22Rv1 (cell line): ENCODE data around the gene PSMC6.
"Not testable (repeated sequence)": the region's sequence is repeated elsewhere in the genome, so short reads cannot be mapped to it uniquely, and the experiment has no call there.

ENCODE experiments used
- H3K27ac ChIP-seq: fragments of 450-650 bp; 2 replicates; pipeline ENCODE4 v1.5.1; 2017
- ZFX ChIP-seq: fragments of 450-650 bp; IDR thresholded peaks from 2 replicates; pipeline ENCODE4 v1.6.1; 2017; ENCODE audit warnings: antibody characterized with exemption, borderline replicate concordance
- TF ChIP-seq, protein P1 (sequence below): fragments of 450-650 bp; IDR thresholded peaks from 2 replicates; pipeline ENCODE4 v1.5.1; 2017; ENCODE audit warnings: mild to moderate bottlenecking

The PSMC6 gene

DNA sequence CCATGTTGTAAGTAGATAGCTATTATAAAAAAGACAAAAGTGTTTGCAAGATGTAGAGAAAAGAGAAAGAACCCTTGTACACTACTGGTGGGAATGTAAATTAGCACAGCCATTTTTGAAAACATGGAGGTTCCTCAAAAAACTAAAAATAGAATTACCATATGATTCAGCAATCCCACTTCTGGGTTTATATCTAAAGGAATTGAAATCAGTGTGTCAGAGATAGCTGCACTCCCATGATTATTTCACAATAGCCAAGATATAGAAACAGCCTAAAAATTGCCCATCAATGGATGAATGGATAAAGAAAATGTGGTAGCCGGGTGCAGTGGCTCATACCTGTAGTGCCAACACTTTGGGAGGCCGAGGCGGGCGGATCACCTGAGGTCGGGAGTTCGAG, 9.2 kb downstream of the PSMC6 start:
- H3K27ac ChIP-seq: no peak overlapping the region
- no peak for TF ChIP-seq ZFX
- TF ChIP-seq, protein P1, sequence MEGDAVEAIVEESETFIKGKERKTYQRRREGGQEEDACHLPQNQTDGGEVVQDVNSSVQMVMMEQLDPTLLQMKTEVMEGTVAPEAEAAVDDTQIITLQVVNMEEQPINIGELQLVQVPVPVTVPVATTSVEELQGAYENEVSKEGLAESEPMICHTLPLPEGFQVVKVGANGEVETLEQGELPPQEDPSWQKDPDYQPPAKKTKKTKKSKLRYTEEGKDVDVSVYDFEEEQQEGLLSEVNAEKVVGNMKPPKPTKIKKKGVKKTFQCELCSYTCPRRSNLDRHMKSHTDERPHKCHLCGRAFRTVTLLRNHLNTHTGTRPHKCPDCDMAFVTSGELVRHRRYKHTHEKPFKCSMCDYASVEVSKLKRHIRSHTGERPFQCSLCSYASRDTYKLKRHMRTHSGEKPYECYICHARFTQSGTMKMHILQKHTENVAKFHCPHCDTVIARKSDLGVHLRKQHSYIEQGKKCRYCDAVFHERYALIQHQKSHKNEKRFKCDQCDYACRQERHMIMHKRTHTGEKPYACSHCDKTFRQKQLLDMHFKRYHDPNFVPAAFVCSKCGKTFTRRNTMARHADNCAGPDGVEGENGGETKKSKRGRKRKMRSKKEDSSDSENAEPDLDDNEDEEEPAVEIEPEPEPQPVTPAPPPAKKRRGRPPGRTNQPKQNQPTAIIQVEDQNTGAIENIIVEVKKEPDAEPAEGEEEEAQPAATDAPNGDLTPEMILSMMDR: no peak

DNA sequence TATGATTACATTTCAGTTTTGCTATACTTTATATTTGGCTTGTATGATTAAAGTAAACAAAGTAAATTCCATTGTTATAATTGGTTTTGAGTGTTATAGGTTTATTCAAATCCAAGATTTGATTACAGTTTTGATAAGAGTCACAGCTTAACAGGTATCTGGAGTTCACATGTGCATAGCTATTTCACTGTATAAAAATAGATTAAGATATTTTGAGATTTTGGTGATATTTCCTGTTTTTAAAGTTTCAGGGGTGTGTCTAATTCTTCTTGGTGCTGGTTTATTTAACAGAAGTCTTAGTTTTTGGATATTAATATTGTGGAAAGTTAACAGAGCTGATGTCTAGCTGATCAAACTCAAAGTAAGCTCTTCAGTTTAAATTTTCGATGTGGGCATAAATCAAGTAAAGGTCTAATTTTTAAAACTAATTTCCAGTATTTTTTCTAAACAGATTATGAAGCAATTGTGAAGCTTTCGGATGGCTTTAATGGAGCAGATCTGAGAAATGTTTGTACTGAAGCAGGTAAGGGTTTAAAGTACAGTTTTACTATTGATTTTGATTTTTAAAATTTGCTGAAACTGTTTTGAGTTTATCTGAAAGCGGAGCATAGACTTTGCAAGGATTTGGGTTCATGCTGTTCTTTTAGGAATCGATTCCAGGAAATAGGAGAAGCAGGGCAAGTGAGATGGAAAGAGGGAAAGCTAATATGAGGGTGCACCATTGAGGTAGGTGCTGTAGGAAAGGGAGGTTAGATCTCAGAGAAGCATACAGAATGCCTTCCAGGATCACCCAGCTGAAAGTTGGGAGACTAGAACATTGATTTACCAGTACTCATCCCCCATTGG, 16.7 kb downstream of the PSMC6 start:
- TF ChIP-seq, protein P1: no peak
- no peak for TF ChIP-seq ZFX
- H3K27ac ChIP-seq: no peak overlapping the region

DNA sequence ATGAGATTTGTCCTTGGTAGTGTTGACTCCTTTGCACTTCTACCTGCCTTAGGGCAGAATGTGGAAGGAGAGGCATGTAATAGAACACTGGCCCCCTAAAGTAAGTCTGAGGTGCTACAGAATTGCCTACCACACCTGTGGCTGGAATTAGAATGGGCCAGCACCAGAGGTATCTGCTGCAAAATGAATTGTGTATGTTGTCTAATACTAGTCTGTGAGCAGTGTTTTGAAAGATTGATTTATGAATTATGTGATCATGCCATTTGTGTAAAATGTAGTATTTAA, 17.3 kb downstream of the PSMC6 start:
- H3K27ac ChIP-seq: no peak overlapping the region
- TF ChIP-seq, protein P1: no peak
- TF ChIP-seq ZFX: no peak

DNA sequence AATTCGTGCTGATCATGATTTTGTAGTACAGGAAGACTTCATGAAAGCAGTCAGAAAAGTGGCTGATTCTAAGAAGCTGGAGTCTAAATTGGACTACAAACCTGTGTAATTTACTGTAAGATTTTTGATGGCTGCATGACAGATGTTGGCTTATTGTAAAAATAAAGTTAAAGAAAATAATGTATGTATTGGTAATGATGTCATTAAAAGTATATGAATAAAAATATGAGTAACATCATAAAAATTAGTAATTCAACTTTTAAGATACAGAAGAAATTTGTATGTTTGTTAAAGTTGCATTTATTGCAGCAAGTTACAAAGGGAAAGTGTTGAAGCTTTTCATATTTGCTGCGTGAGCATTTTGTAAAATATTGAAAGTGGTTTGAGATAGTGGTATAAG, 20.5 kb downstream of the PSMC6 start:
- H3K27ac ChIP-seq: not testable (repeated sequence)

DNA sequence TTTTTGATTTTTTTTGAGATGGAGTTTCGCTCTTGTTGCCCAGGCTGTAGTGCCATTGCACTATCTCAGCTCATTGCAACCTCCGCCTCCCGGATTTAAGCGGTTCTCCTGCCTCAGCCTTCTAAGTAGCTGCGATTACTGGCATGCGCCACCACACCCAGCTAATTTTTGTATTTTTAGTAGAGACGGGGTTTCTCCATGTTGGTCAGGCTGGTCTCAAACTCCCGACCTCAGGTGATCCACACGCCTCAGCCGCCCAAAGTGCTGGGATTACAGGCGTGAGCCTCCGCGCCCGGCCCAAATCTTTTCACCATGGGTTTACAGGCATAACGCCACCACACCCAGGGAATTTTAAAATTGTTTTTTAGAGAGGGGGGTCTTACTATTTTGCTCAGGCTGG, 22.0 kb downstream of the PSMC6 start:
- H3K27ac ChIP-seq: peak overlapping the region; percentile 67

DNA sequence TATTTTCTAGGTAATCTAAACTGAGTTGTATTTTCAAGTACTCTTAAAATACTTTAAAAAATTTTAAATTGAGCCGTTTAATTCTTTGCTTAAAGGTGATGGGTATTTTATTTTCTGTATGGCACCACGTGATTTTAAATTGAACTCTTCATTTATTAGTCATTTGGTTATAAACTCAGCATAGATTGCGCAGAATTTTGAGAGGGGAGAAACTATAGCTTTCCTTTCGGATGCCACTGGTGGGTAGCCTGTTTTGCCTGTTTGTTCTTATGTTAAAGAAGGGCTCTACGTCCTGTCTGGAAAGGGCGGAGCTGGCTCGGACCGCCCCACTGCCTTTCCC, 22.6 kb downstream of the PSMC6 start:
- peak overlapping the region; percentile 67 for H3K27ac ChIP-seq
- TF ChIP-seq ZFX: no peak
- TF ChIP-seq, protein P1: no peak

DNA sequence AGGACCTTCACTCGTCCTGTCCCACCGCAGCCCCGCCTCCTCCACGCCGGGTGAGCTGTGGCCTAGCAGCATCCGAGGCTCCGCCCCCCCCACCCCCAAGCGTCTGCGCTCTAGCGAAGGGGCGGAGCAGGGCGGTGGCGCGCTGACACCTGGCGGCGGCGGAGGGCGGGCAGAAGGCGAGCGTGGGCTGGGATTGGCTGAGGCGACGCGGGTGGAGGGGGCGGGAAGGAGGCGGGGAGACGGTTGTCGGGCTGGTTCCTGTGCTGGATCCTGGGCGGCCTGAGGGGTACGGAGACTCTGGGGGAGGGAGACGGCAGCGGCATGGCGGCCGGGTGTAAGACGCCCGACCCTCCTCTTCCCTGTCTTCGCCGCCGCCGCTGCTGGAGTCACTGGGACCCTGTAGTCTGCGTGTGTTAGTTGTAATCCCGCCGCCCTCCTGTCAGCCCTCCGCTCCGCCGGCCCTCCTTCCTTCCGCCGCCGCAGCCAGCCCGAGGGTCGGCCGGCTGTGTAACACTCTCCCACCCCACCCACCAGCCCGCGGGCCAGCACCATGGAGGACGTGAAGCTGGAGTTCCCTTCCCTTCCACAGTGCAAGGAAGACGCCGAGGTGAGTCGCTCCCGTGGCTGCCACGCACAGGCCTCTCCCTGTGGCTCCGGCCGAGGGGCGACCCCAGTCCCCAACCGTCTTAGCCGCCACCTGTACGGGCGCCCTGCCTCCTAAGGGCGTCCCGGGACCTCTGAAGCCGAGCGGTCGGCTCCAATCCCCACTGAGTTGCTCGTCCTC, 23.1 kb downstream of the PSMC6 start, which contains the start of gene STYX:
Gene STYX, plus strand, starts transcription at position 242 of the 784 bp plus-strand sequence. Its CDS starts 309 bp downstream, at position 551.
- TF ChIP-seq, protein P1: no peak
- no peak for TF ChIP-seq ZFX
- H3K27ac ChIP-seq: peak within 1 kb of the TSS; percentile 67

DNA sequence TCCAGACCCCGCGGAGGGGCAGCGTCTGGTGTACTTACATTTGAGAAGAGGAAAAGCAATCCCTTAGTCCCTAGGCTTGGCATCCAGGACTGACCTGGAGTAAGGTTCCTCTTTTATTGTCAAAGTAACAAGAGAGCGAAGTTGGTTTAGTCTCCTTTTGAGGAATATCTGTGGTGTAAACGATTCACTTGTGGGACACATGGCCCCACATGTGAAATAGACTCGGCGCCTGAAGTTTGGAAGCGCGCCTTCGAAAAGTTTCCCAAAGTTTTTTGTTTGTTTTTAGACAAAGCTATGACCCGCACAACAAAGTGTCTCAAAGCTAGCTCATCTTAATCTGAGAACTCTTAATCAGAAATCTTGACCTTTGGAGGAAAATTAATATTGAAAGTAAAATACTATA, 23.7 kb downstream of the PSMC6 start:
- TF ChIP-seq, protein P1: no peak
- TF ChIP-seq ZFX: no peak
- H3K27ac ChIP-seq: peak overlapping the region; percentile 67
